GM23338 (cell line): ENCODE results near the gene ACYP2. TPM values are rescaled to one million over a fixed set of nuclear protein-coding genes. Genes with fewer than 3 reads are reported as not detected.

Experiments used
- ATAC-seq: fragments of 200-7000 bp; cut with Tn5 transposase; 3 replicates; pipeline ENCODE4 v1.9.1; 2020
- DNase-seq: peaks from one replicate; pipeline ENCODE4 v3.0.0-alpha.2; 2015; ENCODE audit warnings: low spot score
- H2AFZ ChIP-seq: fragments of 200-600 bp; sonication (generic); 2 replicates; pipeline ENCODE4 v1.8.0; 2016; ENCODE audit warnings: antibody characterized with exemption, mild to moderate bottlenecking, moderate library complexity
- H3F3A ChIP-seq: fragments of 200-600 bp; sonication (generic); replicated peaks from 2 replicates; pipeline ENCODE4 v1.8.0; 2017; ENCODE audit warnings: antibody characterized with exemption, mixed run types, low read depth
- H3K27ac ChIP-seq: fragments of 200-600 bp; sonication (generic); 2 replicates; pipeline ENCODE4 v1.6.1; 2016; ENCODE audit warnings: low read depth
- H3K27me3 ChIP-seq: fragments of 200-600 bp; sonication (generic); 2 replicates; pipeline ENCODE4 v1.8.0; 2016; ENCODE audit warnings: mild to moderate bottlenecking, mixed run types, moderate library complexity; ENCODE audit not compliant: insufficient read depth
- H3K36me3 ChIP-seq: fragments of 200-600 bp; sonication (generic); 2 replicates; pipeline ENCODE4 v1.8.0; 2016; ENCODE audit warnings: mild to moderate bottlenecking; ENCODE audit not compliant: insufficient read depth
- H3K4me1 ChIP-seq: fragments of 200-600 bp; sonication (generic); 2 replicates; pipeline ENCODE4 v1.8.0; 2016; ENCODE audit warnings: mild to moderate bottlenecking, moderate library complexity; ENCODE audit not compliant: insufficient read depth
- H3K4me2 ChIP-seq: fragments of 200-600 bp; sonication (generic); 2 replicates; pipeline ENCODE4 v1.7.1; 2017; ENCODE audit warnings: mixed run types
- H3K4me3 ChIP-seq: fragments of 200-600 bp; sonication (generic); 2 replicates; pipeline ENCODE4 v1.6.1; 2016; ENCODE audit warnings: mixed run types
- H3K79me2 ChIP-seq: fragments of 200-600 bp; sonication (generic); replicated peaks from 2 replicates; pipeline ENCODE4 v1.8.0; 2017; ENCODE audit warnings: mild to moderate bottlenecking; ENCODE audit not compliant: insufficient read depth
- H3K9me2 ChIP-seq: fragments of 200-600 bp; sonication (generic); 2 replicates; pipeline ENCODE4 v1.8.0; 2017; ENCODE audit not compliant: insufficient read depth
- H4K20me1 ChIP-seq: fragments of 200-600 bp; sonication (generic); replicated peaks from 2 replicates; pipeline ENCODE4 v1.8.0; 2017; ENCODE audit warnings: mild to moderate bottlenecking; ENCODE audit not compliant: insufficient read depth
- H3K27ac Mint-ChIP-seq: 2 replicates; pipeline ENCODE4 v1.8.0; 2020; ENCODE audit warnings: inconsistent platforms, mild to moderate bottlenecking, moderate library complexity, mixed read lengths
- H3K27me3 Mint-ChIP-seq: 3 replicates; pipeline ENCODE4 v1.8.0; 2022; ENCODE audit warnings: low read depth, mild to moderate bottlenecking, moderate library complexity, mixed read lengths, inconsistent platforms; ENCODE audit not compliant: insufficient read depth, poor library complexity
- H3K36me3 Mint-ChIP-seq: 3 replicates; pipeline ENCODE4 v1.8.0; 2021; ENCODE audit warnings: low read depth, mild to moderate bottlenecking, inconsistent platforms, moderate library complexity, mixed read lengths
- H3K4me1 Mint-ChIP-seq: 3 replicates; pipeline ENCODE4 v1.8.0; 2020; ENCODE audit warnings: mild to moderate bottlenecking, inconsistent platforms, mixed read lengths
- H3K4me3 Mint-ChIP-seq: 3 replicates; pipeline ENCODE4 v1.8.0; 2021; ENCODE audit warnings: moderate library complexity, mild to moderate bottlenecking, inconsistent platforms, mixed read lengths
- H3K9me3 Mint-ChIP-seq: 3 replicates; pipeline ENCODE4 v1.8.0; 2020; ENCODE audit warnings: moderate library complexity, mild to moderate bottlenecking, inconsistent platforms, mixed read lengths
- CREB1 ChIP-seq: fragments of 250-450 bp; sonication (Bioruptor Pico); IDR thresholded peaks from 2 replicates; pipeline ENCODE4 v1.5.0; 2020; ENCODE audit warnings: low read depth, mild to moderate bottlenecking, moderate library complexity
- ETS1 ChIP-seq: IDR thresholded peaks from 2 replicates; pipeline ENCODE4 v1.6.1; 2016; ENCODE audit warnings: antibody characterized with exemption
- EZH2 ChIP-seq: fragments of 200-600 bp; sonication (generic); IDR thresholded peaks from one replicate; pipeline ENCODE4 v1.8.0; 2017; ENCODE audit warnings: antibody characterized with exemption, mild to moderate bottlenecking, low read depth; ENCODE audit not compliant: unreplicated experiment
- EZH2phosphoT487 ChIP-seq: fragments of 200-600 bp; sonication (generic); IDR thresholded peaks from one replicate; pipeline ENCODE4 v1.8.1; 2018; ENCODE audit warnings: antibody characterized with exemption; ENCODE audit not compliant: unreplicated experiment
- JUNB ChIP-seq: IDR thresholded peaks from one replicate; pipeline ENCODE4 v1.6.1; 2016; ENCODE audit warnings: antibody characterized with exemption; ENCODE audit not compliant: unreplicated experiment
- NANOG ChIP-seq: IDR thresholded peaks from 2 replicates; pipeline ENCODE4 v1.6.1; 2016; ENCODE audit warnings: antibody characterized with exemption, borderline replicate concordance
- POLR2AphosphoS5 ChIP-seq: IDR thresholded peaks from 2 replicates; pipeline ENCODE4 v1.6.1; 2016; ENCODE audit warnings: antibody characterized with exemption, low read depth
- STAT1 ChIP-seq: IDR thresholded peaks from one replicate; pipeline ENCODE4 v1.6.1; 2016; ENCODE audit warnings: antibody characterized with exemption; ENCODE audit not compliant: unreplicated experiment
- ZNF114 ChIP-seq: fragments of 250-450 bp; sonication (Bioruptor Pico); IDR thresholded peaks from 2 replicates; pipeline ENCODE4 v1.5.0; 2020; ENCODE audit warnings: mild to moderate bottlenecking, moderate library complexity
- ZNF331 ChIP-seq: fragments of 250-450 bp; sonication (Bioruptor Pico); IDR thresholded peaks from 2 replicates; pipeline ENCODE4 v1.5.0; 2020; ENCODE audit warnings: low read depth, mild to moderate bottlenecking, moderate library complexity
- ZNF462 ChIP-seq: fragments of 250-450 bp; sonication (Bioruptor Pico); IDR thresholded peaks from 2 replicates; pipeline ENCODE4 v1.5.0; 2020; ENCODE audit warnings: mild to moderate bottlenecking, moderate library complexity
- polyA plus RNA-seq: library from polyadenylated mRNA; unstranded; fragments of >200 nt; fragmentation: Nextera tagmentation; extraction: Ambion mirVana; gene quantifications from 2 replicates; pipeline ENCODE4 v1.2.1, GENCODE V29; 2016
- total RNA-seq: library from RNA; depleted of rRNA; stranded (reverse); fragments of >200 nt; shearing (Covaris generic); gene quantifications from 2 replicates; pipeline ENCODE4 v1.2.3, GENCODE V29; 2014
- TF ChIP-seq, protein P1 (sequence below): IDR thresholded peaks from one replicate; pipeline ENCODE4 v1.6.1; 2018; ENCODE audit warnings: antibody characterized with exemption; ENCODE audit not compliant: unreplicated experiment
- TF ChIP-seq, protein P2 (sequence below), 2 experiments: fragments of 200-600 bp in 1 of 2; sonication (generic) in 1 of 2; conservative IDR thresholded peaks; 2 replicates each; pipeline versions ENCODE4 v1.5.1 to v1.6.1; 2016 to 2017; ENCODE audit warnings: antibody characterized with exemption in 2 of 2, low read depth in 2 of 2, mild to moderate bottlenecking in 2 of 2, moderate library complexity in 1 of 2

The ACYP2 gene
- total and polyA plus RNA-seq, 2 experiments from 2014 or later: 2.3 to 15.5 TPM

GRCh38 chr2:54313147-54313546, 197.7 kb downstream of the ACYP2 start:
- no peaks in the 10 kb centered on the region for H3K4me1 Mint-ChIP-seq
- Histone ChIP-seq H3K36me3 (no peaks in the 10 kb centered on the region), H3K4me1 (peaks cover 4% of the 10 kb centered on the region; the same call in 1 of the 2 replicates), H3K4me3 (no peak overlapping the region), H3K9me2 (no peaks in the 10 kb centered on the region), H3F3A (no peaks in the 10 kb centered on the region), H3K27ac (no peak overlapping the region), H3K4me2 (no peak overlapping the region), H3K79me2 (no peaks in the 10 kb centered on the region), H2AFZ (no peak overlapping the region), H3K27me3 (no peaks in the 10 kb centered on the region), H4K20me1 (no peaks in the 10 kb centered on the region)
- H3K27ac Mint-ChIP-seq: no peak overlapping the region
- DNase-seq (no peak), ATAC-seq (no peak)
- no peaks in the 10 kb centered on the region for H3K27me3 Mint-ChIP-seq
- no peaks in the 10 kb centered on the region for H3K36me3 Mint-ChIP-seq
- TF ChIP-seq STAT1 (no peak), EZH2phosphoT487 (no peak), ZNF462 (CRISPR knock-in tag) (no peak), EZH2 (no peak), POLR2AphosphoS5 (no peak), ZNF331 (CRISPR knock-in tag) (no peak), NANOG (no peak), JUNB (no peak), ZNF114 (no peak), CREB1 (no peak), ETS1 (no peak)
- TF ChIP-seq, protein P1, sequence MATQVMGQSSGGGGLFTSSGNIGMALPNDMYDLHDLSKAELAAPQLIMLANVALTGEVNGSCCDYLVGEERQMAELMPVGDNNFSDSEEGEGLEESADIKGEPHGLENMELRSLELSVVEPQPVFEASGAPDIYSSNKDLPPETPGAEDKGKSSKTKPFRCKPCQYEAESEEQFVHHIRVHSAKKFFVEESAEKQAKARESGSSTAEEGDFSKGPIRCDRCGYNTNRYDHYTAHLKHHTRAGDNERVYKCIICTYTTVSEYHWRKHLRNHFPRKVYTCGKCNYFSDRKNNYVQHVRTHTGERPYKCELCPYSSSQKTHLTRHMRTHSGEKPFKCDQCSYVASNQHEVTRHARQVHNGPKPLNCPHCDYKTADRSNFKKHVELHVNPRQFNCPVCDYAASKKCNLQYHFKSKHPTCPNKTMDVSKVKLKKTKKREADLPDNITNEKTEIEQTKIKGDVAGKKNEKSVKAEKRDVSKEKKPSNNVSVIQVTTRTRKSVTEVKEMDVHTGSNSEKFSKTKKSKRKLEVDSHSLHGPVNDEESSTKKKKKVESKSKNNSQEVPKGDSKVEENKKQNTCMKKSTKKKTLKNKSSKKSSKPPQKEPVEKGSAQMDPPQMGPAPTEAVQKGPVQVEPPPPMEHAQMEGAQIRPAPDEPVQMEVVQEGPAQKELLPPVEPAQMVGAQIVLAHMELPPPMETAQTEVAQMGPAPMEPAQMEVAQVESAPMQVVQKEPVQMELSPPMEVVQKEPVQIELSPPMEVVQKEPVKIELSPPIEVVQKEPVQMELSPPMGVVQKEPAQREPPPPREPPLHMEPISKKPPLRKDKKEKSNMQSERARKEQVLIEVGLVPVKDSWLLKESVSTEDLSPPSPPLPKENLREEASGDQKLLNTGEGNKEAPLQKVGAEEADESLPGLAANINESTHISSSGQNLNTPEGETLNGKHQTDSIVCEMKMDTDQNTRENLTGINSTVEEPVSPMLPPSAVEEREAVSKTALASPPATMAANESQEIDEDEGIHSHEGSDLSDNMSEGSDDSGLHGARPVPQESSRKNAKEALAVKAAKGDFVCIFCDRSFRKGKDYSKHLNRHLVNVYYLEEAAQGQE: no peak
- TF ChIP-seq, protein P2, sequence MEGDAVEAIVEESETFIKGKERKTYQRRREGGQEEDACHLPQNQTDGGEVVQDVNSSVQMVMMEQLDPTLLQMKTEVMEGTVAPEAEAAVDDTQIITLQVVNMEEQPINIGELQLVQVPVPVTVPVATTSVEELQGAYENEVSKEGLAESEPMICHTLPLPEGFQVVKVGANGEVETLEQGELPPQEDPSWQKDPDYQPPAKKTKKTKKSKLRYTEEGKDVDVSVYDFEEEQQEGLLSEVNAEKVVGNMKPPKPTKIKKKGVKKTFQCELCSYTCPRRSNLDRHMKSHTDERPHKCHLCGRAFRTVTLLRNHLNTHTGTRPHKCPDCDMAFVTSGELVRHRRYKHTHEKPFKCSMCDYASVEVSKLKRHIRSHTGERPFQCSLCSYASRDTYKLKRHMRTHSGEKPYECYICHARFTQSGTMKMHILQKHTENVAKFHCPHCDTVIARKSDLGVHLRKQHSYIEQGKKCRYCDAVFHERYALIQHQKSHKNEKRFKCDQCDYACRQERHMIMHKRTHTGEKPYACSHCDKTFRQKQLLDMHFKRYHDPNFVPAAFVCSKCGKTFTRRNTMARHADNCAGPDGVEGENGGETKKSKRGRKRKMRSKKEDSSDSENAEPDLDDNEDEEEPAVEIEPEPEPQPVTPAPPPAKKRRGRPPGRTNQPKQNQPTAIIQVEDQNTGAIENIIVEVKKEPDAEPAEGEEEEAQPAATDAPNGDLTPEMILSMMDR (conservative IDR thresholded peaks at IDR 0.05; ENCODE audit: low read depth in 2 of 2): no peak
- no peaks in the 10 kb centered on the region; the same call in 2 of the 3 replicates for H3K9me3 Mint-ChIP-seq
- H3K4me3 Mint-ChIP-seq: no peak overlapping the region
